Fibroblast of the aortic adventitia (primary cell): ENCODE results near the gene MEIS3. TPM values are rescaled to one million over a fixed set of nuclear protein-coding genes. Genes with fewer than 3 reads are reported as not detected.

Experiments used
- DNase-seq: peaks from one replicate; pipeline ENCODE4 v3.0.0-alpha.2; 2010; ENCODE audit warnings: low read depth
- H3K4me3 ChIP-seq: 2 replicates; pipeline ENCODE4 v1.5.1; 2011; ENCODE audit warnings: low read depth, mild to moderate bottlenecking, control low read depth, low read length, moderate library complexity
- CTCF ChIP-seq: IDR thresholded peaks from 2 replicates; pipeline ENCODE4 v1.5.1; 2011; ENCODE audit warnings: mild to moderate bottlenecking, low read length, control low read depth, inconsistent platforms; ENCODE audit not compliant: insufficient read depth
- total RNA-seq: library from RNA; depleted of rRNA; stranded (reverse); fragments of >200 nt; gene quantifications from 2 replicates; pipeline ENCODE4 v1.2.3, GENCODE V29; 2012; ENCODE audit warnings: low replicate concordance

Gene MEIS3
- total RNA-seq, result 14.5 and 33.9 TPM in 2 replicates

GRCh38 chr19:47419030-47419783 lies at the start of gene MEIS3:
Gene MEIS3, minus strand, starts transcription at chr19:47419527. Its CDS starts 446 bp downstream, at chr19:47419081.
- peak within 1 kb of the TSS; percentile 70 for H3K4me3 ChIP-seq
- TF ChIP-seq CTCF, result no peak
- DNase-seq, result no peak

GRCh38 chr19:47467914-47468313 lies 48.6 kb upstream of the MEIS3 start:
- TF ChIP-seq CTCF, result no peak
- no peak for DNase-seq

GRCh38 chr19:47465957-47466356 lies 46.6 kb upstream of the MEIS3 start:
- no peak for DNase-seq
- no peak for TF ChIP-seq CTCF
- H3K4me3 ChIP-seq, result no peak overlapping the region

More at GRCh38 chr19:47467914-47468313, 48.6 kb upstream of the MEIS3 start:
- H3K4me3 ChIP-seq, result no peak overlapping the region

GRCh38 chr19:47464675-47465419 lies 45.5 kb upstream of the MEIS3 start:
- TF ChIP-seq CTCF, result no peak

GRCh38 chr19:47461876-47462275 lies 42.5 kb upstream of the MEIS3 start:
- no peak for DNase-seq
- TF ChIP-seq CTCF, result no peak
- no peak overlapping the region for H3K4me3 ChIP-seq

More at GRCh38 chr19:47464675-47465419, 45.5 kb upstream of the MEIS3 start:
- no peak overlapping the region for H3K4me3 ChIP-seq
- DNase-seq, result no peak

- no peak for TF ChIP-seq CTCF
- DNase-seq, result no peak
- no peak overlapping the region for H3K4me3 ChIP-seq
These were observed 40.1 kb upstream of the MEIS3 start for GRCh38 chr19:47459477-47459876.
